LNCaP clone FGC (cell line): Measurements from ENCODE around the gene MMP23B.

Experiments used
- DNase-seq: peaks from one replicate; pipeline ENCODE4 v3.0.0-alpha.2; 2011; ENCODE audit warnings: low read depth
- H3K4me3 ChIP-seq: 2 replicates; pipeline ENCODE4 v1.5.1; 2011; ENCODE audit warnings: mild to moderate bottlenecking, low read depth, low read length, control low read depth
- CTCF ChIP-seq: IDR thresholded peaks from 2 replicates; pipeline ENCODE4 v1.5.1; 2012; ENCODE audit warnings: mild to moderate bottlenecking; ENCODE audit not compliant: control insufficient read depth, insufficient read depth; ENCODE audit errors: extremely low read depth

MMP23B gene

GRCh38 chr1:1610796-1611195 lies 21.2 kb upstream of the MMP23B start:
- TF ChIP-seq CTCF: no peak
- H3K4me3 ChIP-seq: no peak overlapping the region
- DNase-seq: no peak

- no peak for DNase-seq
- no peak overlapping the region for H3K4me3 ChIP-seq
- TF ChIP-seq CTCF: no peak
These were observed 19.9 kb upstream of the MMP23B start for GRCh38 chr1:1612104-1612400.

- DNase-seq: no peak
- peak overlapping the region; percentile 90 for H3K4me3 ChIP-seq
- TF ChIP-seq CTCF: no peak
These were observed 18.4 kb upstream of the MMP23B start for GRCh38 chr1:1613509-1614082.

- no peak for TF ChIP-seq CTCF
- DNase-seq: no peak
- peak overlapping the region; percentile 90 for H3K4me3 ChIP-seq
These were observed 17.6 kb upstream of the MMP23B start for GRCh38 chr1:1614204-1614953.

GRCh38 chr1:1614954-1615255 lies 17.1 kb upstream of the MMP23B start:
- no peak for TF ChIP-seq CTCF
- no peak for DNase-seq
- H3K4me3 ChIP-seq: peak overlapping the region; percentile 90

- no peak for TF ChIP-seq CTCF
These were observed 16.5 kb upstream of the MMP23B start, which contains the start of gene MIB2 for GRCh38 chr1:1615256-1616044. MIB2 (plus strand) TSS chr1:1615500; CDS start chr1:1623453, 7,953 bp downstream.

More at GRCh38 chr1:1615256-1616044, 16.5 kb upstream of the MMP23B start, which contains the start of gene MIB2:
- peak within 1 kb of the TSS; percentile 90 for H3K4me3 ChIP-seq
- DNase-seq: peak; percentile 92
